GM18508 (cell line): ENCODE measurements around the gene PDC.

Source experiments
- ATAC-seq: cut with Tn5 transposase; IDR thresholded peaks from one replicate; pipeline ENCODE4 v1.9.1; 2021; ENCODE audit warnings: moderate number of reproducible peaks; ENCODE audit not compliant: insufficient read depth, unreplicated experiment

The PDC gene

GRCh38 chr1:186461014-186461413 lies at the start of gene PDC:
Gene PDC (minus strand): TSS chr1:186461114. CDS start chr1:186449459, 11,655 bp downstream.
- no peak for ATAC-seq

- no peak for ATAC-seq
Measured at GRCh38 chr1:186503190-186503589, 42.3 kb upstream of the PDC start.

DNA sequence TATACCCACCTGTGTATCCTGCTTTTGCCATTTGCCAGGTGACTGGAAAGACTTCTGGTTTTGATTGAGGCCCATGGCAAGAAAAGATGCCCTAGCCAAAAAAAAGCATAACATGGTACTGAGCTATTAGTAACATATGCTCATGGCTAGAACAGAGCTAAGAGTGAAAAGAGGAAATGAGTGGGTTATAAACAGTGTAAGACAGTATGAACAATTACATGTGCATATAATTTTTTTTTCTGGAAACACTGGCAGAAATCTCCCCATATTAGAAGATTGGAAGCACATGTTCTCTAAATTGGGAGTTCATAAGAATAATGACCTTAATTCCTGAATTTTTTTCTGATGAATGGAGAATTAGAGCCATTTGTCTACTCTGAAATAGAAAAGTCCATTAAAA lies 41.2 kb upstream of the PDC start:
- ATAC-seq: no peak

DNA sequence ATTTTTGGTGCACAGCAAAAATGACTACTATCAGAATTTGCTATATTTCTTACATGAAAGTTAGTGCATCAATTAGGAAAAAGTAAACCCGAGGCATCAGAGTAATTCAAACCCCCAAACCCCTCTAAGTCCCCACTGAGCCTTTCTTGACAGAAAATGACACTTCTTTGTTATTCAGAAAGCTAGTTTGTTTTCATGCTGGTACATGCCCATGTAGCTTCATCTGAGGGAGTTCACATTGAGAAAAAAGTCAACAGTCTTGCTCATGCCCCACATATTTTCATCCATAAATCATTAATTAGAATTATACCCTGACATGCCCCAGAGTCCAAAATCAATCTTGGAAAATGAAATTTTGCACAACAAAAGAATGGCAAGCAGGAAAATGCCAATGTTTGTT lies 39.9 kb upstream of the PDC start:
- ATAC-seq: no peak

- ATAC-seq: no peak
Measured at GRCh38 chr1:186499571-186499970, 38.7 kb upstream of the PDC start.

- ATAC-seq: no peak
Measured at GRCh38 chr1:186498695-186499389, 37.9 kb upstream of the PDC start.

GRCh38 chr1:186498071-186498470 lies 37.2 kb upstream of the PDC start:
- no peak for ATAC-seq

- ATAC-seq: no peak
Measured at GRCh38 chr1:186497651-186498050, 36.7 kb upstream of the PDC start.

GRCh38 chr1:186496171-186496851 lies 35.4 kb upstream of the PDC start:
- ATAC-seq: no peak

DNA sequence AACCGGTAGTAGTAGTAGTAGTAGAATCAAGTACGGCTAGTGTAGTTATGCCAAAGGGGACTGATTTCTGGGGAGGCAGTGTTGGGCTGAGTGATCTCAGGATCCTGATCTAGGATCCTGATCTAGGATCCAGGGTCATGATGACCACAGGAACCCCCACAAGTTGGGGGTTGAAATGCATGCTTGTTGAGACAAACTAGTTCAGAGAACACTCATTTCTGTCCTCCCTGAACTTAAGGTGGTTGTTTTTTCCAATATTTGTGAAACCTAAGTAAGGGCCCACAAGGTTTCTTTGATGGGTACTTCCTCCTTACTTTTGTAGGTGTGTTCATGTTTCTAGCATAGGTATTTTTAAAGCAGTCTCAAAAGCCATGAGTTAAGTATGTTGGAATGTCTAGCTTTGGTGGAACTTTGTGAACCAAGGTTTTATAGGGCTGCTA lies 33.9 kb upstream of the PDC start:
- ATAC-seq: no peak

DNA sequence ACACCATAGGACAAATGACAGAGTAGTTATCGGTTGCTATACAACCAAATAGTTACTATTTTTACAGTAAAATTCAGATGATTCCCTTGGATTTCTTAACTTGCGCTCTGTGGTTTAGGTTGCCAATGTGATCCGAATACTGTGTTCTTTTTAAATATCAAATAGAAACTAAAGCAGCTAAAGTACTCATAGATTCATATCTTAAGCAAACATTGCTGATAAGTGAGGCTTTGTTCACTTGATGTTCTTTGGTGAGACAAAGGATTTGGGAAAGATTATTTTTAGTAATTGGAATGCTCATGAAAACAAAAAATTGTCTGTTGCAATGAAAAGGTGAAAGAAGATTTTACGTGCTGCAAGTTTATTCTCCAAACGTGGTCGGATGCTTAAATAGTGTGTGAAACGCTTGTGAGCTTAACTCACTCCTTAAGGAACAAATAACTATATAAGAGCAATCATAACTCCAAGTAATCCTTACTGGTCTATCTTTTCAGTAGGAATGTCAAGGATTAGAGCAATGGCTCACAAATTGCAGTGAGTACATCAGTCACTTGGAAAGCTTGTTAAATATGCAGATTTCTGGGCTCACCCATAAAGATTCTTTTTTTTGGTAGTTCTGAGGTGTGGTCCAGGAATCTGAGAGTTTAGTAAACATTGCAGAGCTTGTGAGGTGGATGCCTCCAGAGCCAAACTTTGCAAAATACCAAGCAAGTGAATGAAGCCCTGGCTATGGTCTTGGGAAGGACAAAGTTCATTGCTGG lies 31.8 kb upstream of the PDC start:
- no peak for ATAC-seq

- ATAC-seq: no peak
Measured at GRCh38 chr1:186491336-186491735, 30.4 kb upstream of the PDC start.

DNA sequence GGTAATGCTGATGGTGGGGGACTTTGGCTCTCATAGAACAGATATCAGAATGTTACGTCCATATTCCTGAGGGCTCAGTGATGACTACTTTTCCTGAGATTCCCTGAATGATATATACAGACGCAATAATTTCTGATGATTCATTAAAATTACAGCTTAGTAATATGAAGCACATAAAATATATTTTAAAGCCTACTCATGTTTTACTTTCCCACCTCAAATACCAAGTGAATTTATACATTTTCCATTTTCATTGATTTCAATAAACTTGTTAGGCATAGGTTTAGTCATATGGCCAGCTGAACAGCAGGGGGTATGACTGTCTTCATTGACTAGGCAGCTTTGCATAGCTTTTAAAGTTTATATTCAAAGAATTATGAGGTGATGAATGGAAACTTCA lies 26.2 kb upstream of the PDC start:
- ATAC-seq: no peak

DNA sequence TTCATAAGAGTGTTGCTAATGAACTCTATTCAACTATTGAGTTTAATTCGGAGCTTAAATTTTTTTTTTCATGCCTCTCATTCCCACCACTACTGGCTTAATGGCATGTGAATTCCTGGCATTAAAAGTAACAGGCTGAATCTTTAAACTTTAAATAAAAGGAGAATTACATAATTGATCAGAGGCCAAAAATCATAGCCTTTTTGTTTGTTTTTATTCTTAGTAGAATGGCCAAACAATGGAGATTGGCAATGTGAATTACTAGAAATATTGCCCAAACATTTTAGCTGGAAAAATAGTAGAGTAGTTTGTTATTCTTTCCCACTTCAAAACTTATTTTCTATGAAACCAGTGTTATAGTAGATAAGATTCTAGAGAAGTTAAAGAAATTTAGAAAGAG lies 25.1 kb upstream of the PDC start:
- no peak for ATAC-seq

- no peak for ATAC-seq
Measured at GRCh38 chr1:186483561-186483960, 22.6 kb upstream of the PDC start.

DNA sequence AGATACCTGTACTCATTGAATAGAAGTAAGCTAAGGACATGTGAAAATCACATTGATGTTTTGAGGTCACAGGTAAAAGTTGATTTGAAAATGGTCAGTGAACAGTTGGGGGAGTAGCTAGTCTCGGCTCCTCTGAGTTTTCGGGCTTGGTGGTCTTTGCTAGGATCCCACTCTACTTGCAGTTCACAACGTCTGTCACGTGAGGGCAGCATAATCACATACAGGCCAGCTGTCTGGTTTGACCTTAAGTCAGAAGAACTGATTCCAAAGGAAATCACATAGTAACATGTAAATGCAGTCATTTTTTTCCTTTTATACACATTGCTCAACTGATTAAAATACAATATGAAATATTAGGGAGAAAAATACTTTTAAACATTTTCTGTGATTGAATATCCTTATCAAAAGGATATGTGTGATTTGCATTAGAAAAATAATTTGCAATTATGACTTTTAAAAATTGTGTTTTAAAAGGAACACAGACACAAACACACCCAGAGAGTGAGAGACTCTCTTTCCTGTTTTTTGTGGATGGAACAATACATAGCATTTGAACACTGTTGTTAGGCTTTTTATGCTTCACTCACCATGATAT lies 21.8 kb upstream of the PDC start:
- ATAC-seq: peak; percentile 85

- ATAC-seq: no peak
Measured at GRCh38 chr1:186481303-186481888, 20.5 kb upstream of the PDC start.

DNA sequence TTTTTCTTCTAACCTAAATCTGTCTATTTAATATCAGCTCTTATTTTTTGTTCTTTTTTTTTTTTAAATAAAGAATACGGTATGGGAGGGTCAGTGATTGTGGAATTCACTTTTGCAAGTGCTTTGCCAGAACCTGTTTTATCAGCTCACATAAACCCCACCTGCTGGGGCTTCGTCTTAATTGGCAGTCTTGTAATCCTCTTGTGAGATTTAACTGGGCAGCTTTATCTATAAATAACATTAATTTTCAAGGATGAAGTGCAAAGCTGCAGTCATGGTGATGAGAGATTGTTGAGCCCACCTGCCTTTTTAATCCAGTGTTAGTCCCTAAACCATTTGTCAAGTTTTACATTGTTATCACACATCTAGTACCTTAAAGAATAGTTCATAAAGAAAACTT lies 18.2 kb upstream of the PDC start:
- ATAC-seq: no peak

- no peak for ATAC-seq
Measured at GRCh38 chr1:186476264-186477040, 15.5 kb upstream of the PDC start.

DNA sequence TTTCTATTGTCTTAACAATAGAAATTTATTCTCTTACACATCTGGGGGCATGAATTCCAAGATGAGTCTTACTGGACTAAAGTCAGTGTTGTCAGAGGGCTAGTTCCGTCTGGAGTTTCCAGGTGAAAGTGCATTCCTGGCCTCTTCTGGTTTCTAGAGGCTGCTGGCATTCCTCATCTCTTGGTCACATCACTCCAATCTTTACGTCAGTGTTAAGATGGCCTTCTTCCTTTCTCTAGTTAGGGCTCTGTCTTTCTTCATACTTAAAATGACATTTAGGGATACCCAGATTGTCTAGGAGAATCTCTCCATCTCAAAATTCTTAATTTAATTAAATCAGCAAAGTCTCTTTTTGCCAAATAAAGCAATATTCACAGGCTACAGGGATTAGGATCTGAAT lies 13.3 kb upstream of the PDC start:
- no peak for ATAC-seq
